Measurements from ENCODE around the gene KIAA0232. TPM values are rescaled to one million over a fixed set of nuclear protein-coding genes. Genes with fewer than 3 reads are reported as not detected.
A peak's percentile ranks its signal among the peaks of the same experiment; 100 is the strongest.

Gene KIAA0232
- total and polyA plus RNA-seq, 9 of the 15 experiments (the other 6 are each of a cell fraction or from before 2014, with no cell fraction given): 3.5 to 17.4 (median 13.0) TPM

DNA sequence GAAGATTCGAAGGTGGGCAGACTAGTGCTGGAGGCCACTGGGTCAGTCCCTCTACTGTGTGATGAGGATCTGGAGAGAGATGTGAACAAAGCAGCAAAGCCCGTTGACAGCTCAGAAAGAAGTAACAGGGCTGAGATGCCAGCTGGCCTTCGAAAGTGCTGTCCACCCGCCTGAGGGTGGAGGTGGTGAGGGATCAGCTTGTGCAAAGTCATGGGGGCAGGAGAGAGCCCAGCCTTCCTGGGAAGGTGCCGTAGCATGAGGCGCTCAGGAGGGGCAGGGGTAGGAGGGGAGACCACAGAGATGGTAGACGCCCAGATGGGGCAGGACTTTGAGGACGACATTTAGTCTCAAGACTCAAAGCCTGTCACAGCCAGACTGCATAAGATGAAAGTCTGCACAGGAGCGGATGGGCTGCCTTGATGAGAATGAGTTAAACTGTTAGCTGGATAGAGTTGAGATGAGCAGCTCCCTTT lies 146.8 kb downstream of the KIAA0232 start:
- POLR2A ChIA-PET: interaction anchor here (0.8 to 3.9 kb wide), 5 partner anchors 9 to 139 kb away, joined by 3 to 14 read pairs (median 4); partner anchors contain the start of gene GRPEL1
- Histone ChIP-seq H3K9ac (ENCODE audit: insufficient read depth in 1 of 2, low read depth in 2 of 2, low read length in 2 of 2) (peak overlapping the region in 1 of 2 experiments; percentile 48; a peak in 1 of 4 replicates), H3K4me1 (replicated peaks in 1 of 2; ENCODE audit: control insufficient read depth in 2 of 2, insufficient read depth in 2 of 2, low read length in 2 of 2) (peaks cover 28 to 36% of the 10 kb centered on the region in 2 experiments), H3K27ac (ENCODE audit: extremely low read depth, low read depth, low read length) (no peak overlapping the region), H3K27me3 (ENCODE audit: control insufficient read depth in 2 of 2, insufficient read depth in 2 of 2, low read length in 2 of 2) (no peaks in the 10 kb centered on the region), H3K4me2 (ENCODE audit: insufficient read depth, low read length) (no peak overlapping the region), H3K9me1 (ENCODE audit: control insufficient read depth, insufficient read depth, low read length) (peaks cover 17% of the 10 kb centered on the region), H4K20me1 (replicated peaks; ENCODE audit: control insufficient read depth, insufficient read depth, low read length) (peaks cover 56% of the 10 kb centered on the region), H3K36me3 (ENCODE audit: control insufficient read depth, insufficient read depth, low read length) (peaks cover 87% of the 10 kb centered on the region; the same call in 2 of the 3 replicates), H3K79me2 (ENCODE audit: control insufficient read depth, insufficient read depth, low read length) (peaks cover 90% of the 10 kb centered on the region), H2AFZ (ENCODE audit: low read depth, low read length) (no peak overlapping the region), H3K4me3 (no peak overlapping the region), H3K9me3 (replicated peaks; ENCODE audit: control insufficient read depth, insufficient read depth, low read depth, low read length) (no peaks in the 10 kb centered on the region)
- CTCF ChIA-PET (ENCODE audit: low intra/inter-chr PET ratio): no interaction called here
- in situ Hi-C loops (cut with MboI) (no loop called here), intact Hi-C loops (cut with micrococcal nuclease) (no loop called here)
- BruUV-seq (replicated peaks): no TSS peak
- no peak for ATAC-seq
- FAIRE-seq: no peak
- 84% methylated on average over 9 of the region's 9 CpGs for WGBS (ENCODE audit: insufficient coverage, low coverage, missing lambda C conversion rate)
- TF ChIP-seq PHB2 (IDR thresholded peaks at IDR 0.05; ENCODE audit: low read depth) (no peak), ZNF124 (CRISPR knock-in tag; IDR thresholded peaks at IDR 0.05) (no peak), PHF8 (IDR thresholded peaks at IDR 0.05; ENCODE audit: borderline replicate concordance, low read length) (no peak), ZNF239 (CRISPR knock-in tag; IDR thresholded peaks at IDR 0.05) (no peak), KLF10 (CRISPR knock-in tag; IDR thresholded peaks at IDR 0.05) (no peak), KLF6 (CRISPR knock-in tag; IDR thresholded peaks at IDR 0.05; ENCODE audit: borderline replicate concordance) (no peak), JUND (IDR thresholded peaks at IDR 0.05; ENCODE audit: borderline replicate concordance, low read depth, low read length) (no peak), JUND (tag; IDR thresholded peaks at IDR 0.05; ENCODE audit: borderline replicate concordance, low read depth, low read length) (no peak), HDAC6 (IDR thresholded peaks at IDR 0.05; ENCODE audit: low read depth, low read length) (no peak), NCOA6 (IDR thresholded peaks at IDR 0.05) (no peak), SAFB2 (IDR thresholded peaks at IDR 0.05; ENCODE audit: borderline replicate concordance, low read depth, low read length, severe bottlenecking) (no peak), RHOXF2B (CRISPR knock-in tag; conservative IDR thresholded peaks at IDR 0.05) (no peak), HDAC8 (tag; IDR thresholded peaks at IDR 0.05) (no peak)
- TF ChIP-seq, protein P1, sequence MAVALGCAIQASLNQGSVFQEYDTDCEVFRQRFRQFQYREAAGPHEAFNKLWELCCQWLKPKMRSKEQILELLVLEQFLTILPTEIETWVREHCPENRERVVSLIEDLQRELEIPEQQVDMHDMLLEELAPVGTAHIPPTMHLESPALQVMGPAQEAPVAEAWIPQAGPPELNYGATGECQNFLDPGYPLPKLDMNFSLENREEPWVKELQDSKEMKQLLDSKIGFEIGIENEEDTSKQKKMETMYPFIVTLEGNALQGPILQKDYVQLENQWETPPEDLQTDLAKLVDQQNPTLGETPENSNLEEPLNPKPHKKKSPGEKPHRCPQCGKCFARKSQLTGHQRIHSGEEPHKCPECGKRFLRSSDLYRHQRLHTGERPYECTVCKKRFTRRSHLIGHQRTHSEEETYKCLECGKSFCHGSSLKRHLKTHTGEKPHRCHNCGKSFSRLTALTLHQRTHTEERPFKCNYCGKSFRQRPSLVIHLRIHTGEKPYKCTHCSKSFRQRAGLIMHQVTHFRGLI (CRISPR knock-in tag; IDR thresholded peaks at IDR 0.05): no peak
- TF ChIP-seq, protein P2, sequence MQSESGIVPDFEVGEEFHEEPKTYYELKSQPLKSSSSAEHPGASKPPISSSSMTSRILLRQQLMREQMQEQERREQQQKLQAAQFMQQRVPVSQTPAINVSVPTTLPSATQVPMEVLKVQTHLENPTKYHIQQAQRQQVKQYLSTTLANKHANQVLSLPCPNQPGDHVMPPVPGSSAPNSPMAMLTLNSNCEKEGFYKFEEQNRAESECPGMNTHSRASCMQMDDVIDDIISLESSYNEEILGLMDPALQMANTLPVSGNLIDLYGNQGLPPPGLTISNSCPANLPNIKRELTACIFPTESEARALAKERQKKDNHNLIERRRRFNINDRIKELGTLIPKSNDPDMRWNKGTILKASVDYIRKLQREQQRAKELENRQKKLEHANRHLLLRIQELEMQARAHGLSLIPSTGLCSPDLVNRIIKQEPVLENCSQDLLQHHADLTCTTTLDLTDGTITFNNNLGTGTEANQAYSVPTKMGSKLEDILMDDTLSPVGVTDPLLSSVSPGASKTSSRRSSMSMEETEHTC (IDR thresholded peaks at IDR 0.05): no peak
- DNase-seq (ENCODE audit: extremely low read depth in 1 of 4, low spot score in 3 of 4): no peak

Data from K562 (cell line).